ENCODE data around the gene KCNK3.

KCNK3 gene

GRCh38 chr2:26691881-26692278 lies 642 bp upstream of the KCNK3 start:
- no peaks in the 10 kb centered on the region for H3K9me2 ChIP-seq (replicated peaks; ENCODE audit: insufficient read depth, low read length)
- H2AFZ ChIP-seq (ENCODE audit: low read length): no peak overlapping the region
- no peak overlapping the region for H3K27ac ChIP-seq (ENCODE audit: low read length)
- H3K9me3 ChIP-seq (replicated peaks; ENCODE audit: insufficient read depth, low read length): no peaks in the 10 kb centered on the region
- no peak for TF ChIP-seq CTCF (IDR thresholded peaks at IDR 0.05; ENCODE audit: low read length)
- TF ChIP-seq EZH2phosphoT487 (IDR thresholded peaks at IDR 0.05; ENCODE audit: low read length): no peak
- no peak for TF ChIP-seq EZH2 (optimal IDR thresholded peaks at IDR 0.05; ENCODE audit: low read depth, low read length)
- peaks cover 60% of the 10 kb centered on the region for H3K27me3 ChIP-seq (replicated peaks; ENCODE audit: insufficient read depth, low read length)
- H4K20me1 ChIP-seq (ENCODE audit: insufficient read depth, low read length): no peaks in the 10 kb centered on the region
- no peak for DNase-seq
- no peak overlapping the region for H3K9ac ChIP-seq (ENCODE audit: low read length)
- no peaks in the 10 kb centered on the region for H3F3A ChIP-seq (ENCODE audit: insufficient read depth, low read length)
- no peaks in the 10 kb centered on the region for H3K4me1 ChIP-seq (ENCODE audit: low read length)
- no peak overlapping the region for H3K4me2 ChIP-seq (ENCODE audit: low read depth, low read length)
- H3K4me3 ChIP-seq (ENCODE audit: low read length): no peak overlapping the region
- H3K79me2 ChIP-seq (ENCODE audit: low read length): no peaks in the 10 kb centered on the region
- no peaks in the 10 kb centered on the region for H3K36me3 ChIP-seq (replicated peaks; ENCODE audit: insufficient read depth, low read length)

GRCh38 chr2:26692897-26693849 lies 651 bp downstream of the KCNK3 start:
- no peak for TF ChIP-seq EZH2phosphoT487 (IDR thresholded peaks at IDR 0.05; ENCODE audit: low read length)
- no peak for TF ChIP-seq EZH2 (optimal IDR thresholded peaks at IDR 0.05; ENCODE audit: low read depth, low read length)
- no peak for TF ChIP-seq CTCF (IDR thresholded peaks at IDR 0.05; ENCODE audit: low read length)
- no peak for DNase-seq
- Histone ChIP-seq H2AFZ (ENCODE audit: low read length) (no peak overlapping the region), H4K20me1 (ENCODE audit: insufficient read depth, low read length) (no peaks in the 10 kb centered on the region), H3K9ac (ENCODE audit: low read length) (no peak overlapping the region), H3F3A (ENCODE audit: insufficient read depth, low read length) (no peaks in the 10 kb centered on the region), H3K4me3 (ENCODE audit: low read length) (no peak overlapping the region), H3K27me3 (replicated peaks; ENCODE audit: insufficient read depth, low read length) (peaks cover 69% of the 10 kb centered on the region), H3K4me1 (ENCODE audit: low read length) (no peaks in the 10 kb centered on the region), H3K36me3 (replicated peaks; ENCODE audit: insufficient read depth, low read length) (no peaks in the 10 kb centered on the region), H3K27ac (ENCODE audit: low read length) (no peak overlapping the region), H3K79me2 (ENCODE audit: low read length) (no peaks in the 10 kb centered on the region), H3K9me3 (replicated peaks; ENCODE audit: insufficient read depth, low read length) (no peaks in the 10 kb centered on the region), H3K4me2 (ENCODE audit: low read depth, low read length) (no peak overlapping the region), H3K9me2 (replicated peaks; ENCODE audit: insufficient read depth, low read length) (no peaks in the 10 kb centered on the region)

GRCh38 chr2:26694001-26694400 lies 1.5 kb downstream of the KCNK3 start:
- no peak overlapping the region for H3K9ac ChIP-seq (ENCODE audit: low read length)
- no peak for DNase-seq
- H3K36me3 ChIP-seq (replicated peaks; ENCODE audit: insufficient read depth, low read length): no peaks in the 10 kb centered on the region
- H3F3A ChIP-seq (ENCODE audit: insufficient read depth, low read length): no peaks in the 10 kb centered on the region
- no peaks in the 10 kb centered on the region for H3K9me3 ChIP-seq (replicated peaks; ENCODE audit: insufficient read depth, low read length)
- H3K27me3 ChIP-seq (replicated peaks; ENCODE audit: insufficient read depth, low read length): peaks cover 71% of the 10 kb centered on the region
- TF ChIP-seq CTCF (IDR thresholded peaks at IDR 0.05; ENCODE audit: low read length) (no peak), EZH2 (optimal IDR thresholded peaks at IDR 0.05; ENCODE audit: low read depth, low read length) (no peak), EZH2phosphoT487 (IDR thresholded peaks at IDR 0.05; ENCODE audit: low read length) (no peak)
- H3K4me2 ChIP-seq (ENCODE audit: low read depth, low read length): no peak overlapping the region
- no peaks in the 10 kb centered on the region for H4K20me1 ChIP-seq (ENCODE audit: insufficient read depth, low read length)
- no peaks in the 10 kb centered on the region for H3K9me2 ChIP-seq (replicated peaks; ENCODE audit: insufficient read depth, low read length)
- H3K79me2 ChIP-seq (ENCODE audit: low read length): no peaks in the 10 kb centered on the region
- H3K27ac ChIP-seq (ENCODE audit: low read length): no peak overlapping the region
- H3K4me1 ChIP-seq (ENCODE audit: low read length): no peaks in the 10 kb centered on the region
- no peak overlapping the region for H2AFZ ChIP-seq (ENCODE audit: low read length)
- no peak overlapping the region for H3K4me3 ChIP-seq (ENCODE audit: low read length)
